SU-DHL-6 (cell line): Measurements from ENCODE around the gene RPL34.

Experiments
- H2AFZ ChIP-seq: fragments of 200-600 bp; sonication (generic); 2 replicates; pipeline ENCODE4 v1.6.1; 2014; ENCODE audit warnings: low read depth, mild to moderate bottlenecking, moderate library complexity, mixed read lengths, antibody characterized with exemption, low read length; ENCODE audit not compliant: severe bottlenecking
- H3F3A ChIP-seq: fragments of 200-600 bp; shearing (Covaris generic); 2 replicates; pipeline ENCODE4 v1.6.0; 2016; ENCODE audit warnings: antibody characterized with exemption, mild to moderate bottlenecking; ENCODE audit not compliant: insufficient read depth
- H3K27ac ChIP-seq: fragments of 200-600 bp; sonication (generic); 2 replicates; pipeline ENCODE4 v1.5.1; 2016; ENCODE audit warnings: low read depth, mild to moderate bottlenecking, low read length, moderate library complexity, mixed read lengths
- H3K27me3 ChIP-seq: fragments of 200-600 bp; sonication (generic), shearing (Covaris generic); 2 replicates; pipeline ENCODE4 v1.6.0; 2014; ENCODE audit warnings: mild to moderate bottlenecking, low read length
- H3K36me3 ChIP-seq: fragments of 200-600 bp; sonication (generic); 2 replicates; pipeline ENCODE4 v1.6.1; 2014; ENCODE audit warnings: mild to moderate bottlenecking, low read length, mixed read lengths
- H3K4me2 ChIP-seq: fragments of 300-600, 200-600 bp; shearing (Covaris generic), sonication (generic); 2 replicates; pipeline ENCODE4 v1.6.0; 2014; ENCODE audit warnings: low read length, low read depth, mild to moderate bottlenecking; ENCODE audit not compliant: poor library complexity, severe bottlenecking
- H3K4me3 ChIP-seq: fragments of 200-600 bp; sonication (generic); 2 replicates; pipeline ENCODE4 v1.5.1; 2014; ENCODE audit warnings: antibody characterized with exemption, low read length, mild to moderate bottlenecking, mixed read lengths; ENCODE audit not compliant: insufficient read depth, poor library complexity, severe bottlenecking
- H3K79me2 ChIP-seq: fragments of 200-600 bp; sonication (generic); 2 replicates; pipeline ENCODE4 v1.6.1; 2014; ENCODE audit warnings: mild to moderate bottlenecking, low read length, moderate library complexity; ENCODE audit not compliant: insufficient read depth
- H3K9ac ChIP-seq: fragments of 200-600 bp; sonication (generic); 2 replicates; pipeline ENCODE4 v1.7.0; 2014; ENCODE audit warnings: mild to moderate bottlenecking, low read length
- H3K9me2 ChIP-seq: fragments of 200-600 bp; sonication (generic); replicated peaks from 2 replicates; pipeline ENCODE4 v1.6.1; 2014; ENCODE audit warnings: low read length; ENCODE audit not compliant: insufficient read depth
- H3K9me3 ChIP-seq: fragments of 200-600 bp; sonication (generic); 2 replicates; pipeline ENCODE4 v1.6.1; 2014; ENCODE audit warnings: low read length, mixed read lengths; ENCODE audit not compliant: insufficient read depth
- H4K20me1 ChIP-seq: fragments of 200-600 bp; sonication (generic); 2 replicates; pipeline ENCODE4 v1.6.1; 2014; ENCODE audit warnings: low read depth, mild to moderate bottlenecking, antibody characterized with exemption, low read length, moderate library complexity, mixed read lengths
- EZH2phosphoT487 ChIP-seq: fragments of 200-600 bp; sonication (generic), shearing (Covaris generic); conservative IDR thresholded peaks from 2 replicates; pipeline ENCODE4 v1.6.1; 2018; ENCODE audit warnings: mild to moderate bottlenecking, antibody characterized with exemption, low read length, moderate library complexity, mixed read lengths
- TF ChIP-seq, protein P1 (sequence below): fragments of 200-600 bp; sonication (generic); IDR thresholded peaks from one replicate; pipeline ENCODE4 v1.5.1; 2017; ENCODE audit warnings: antibody characterized with exemption, mild to moderate bottlenecking, low read length, moderate library complexity; ENCODE audit not compliant: insufficient read depth, poor library complexity, severe bottlenecking

Gene RPL34

DNA sequence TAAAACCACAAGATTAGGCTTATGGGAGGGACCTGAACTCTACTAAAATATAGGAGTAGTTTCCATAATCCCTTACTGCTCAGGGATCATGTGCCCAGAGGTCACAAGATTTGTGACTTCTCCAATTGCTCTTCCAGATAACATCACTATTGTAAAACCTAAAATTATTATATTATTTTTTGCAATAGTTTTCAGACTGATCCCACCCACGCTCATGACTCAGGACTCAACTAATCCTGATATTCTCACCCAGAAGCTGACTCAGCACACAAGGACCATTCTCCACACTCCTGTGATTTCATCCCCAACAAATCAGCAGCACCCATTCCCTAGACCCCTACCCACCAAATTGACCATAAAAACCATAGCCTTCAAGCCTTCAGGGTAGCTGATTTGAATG is 24.0 kb upstream of the RPL34 start:
- no peak overlapping the region for H3K4me2 ChIP-seq
- H3F3A ChIP-seq, result no peaks in the 10 kb centered on the region
- TF ChIP-seq EZH2phosphoT487, result no peak
- TF ChIP-seq, protein P1, sequence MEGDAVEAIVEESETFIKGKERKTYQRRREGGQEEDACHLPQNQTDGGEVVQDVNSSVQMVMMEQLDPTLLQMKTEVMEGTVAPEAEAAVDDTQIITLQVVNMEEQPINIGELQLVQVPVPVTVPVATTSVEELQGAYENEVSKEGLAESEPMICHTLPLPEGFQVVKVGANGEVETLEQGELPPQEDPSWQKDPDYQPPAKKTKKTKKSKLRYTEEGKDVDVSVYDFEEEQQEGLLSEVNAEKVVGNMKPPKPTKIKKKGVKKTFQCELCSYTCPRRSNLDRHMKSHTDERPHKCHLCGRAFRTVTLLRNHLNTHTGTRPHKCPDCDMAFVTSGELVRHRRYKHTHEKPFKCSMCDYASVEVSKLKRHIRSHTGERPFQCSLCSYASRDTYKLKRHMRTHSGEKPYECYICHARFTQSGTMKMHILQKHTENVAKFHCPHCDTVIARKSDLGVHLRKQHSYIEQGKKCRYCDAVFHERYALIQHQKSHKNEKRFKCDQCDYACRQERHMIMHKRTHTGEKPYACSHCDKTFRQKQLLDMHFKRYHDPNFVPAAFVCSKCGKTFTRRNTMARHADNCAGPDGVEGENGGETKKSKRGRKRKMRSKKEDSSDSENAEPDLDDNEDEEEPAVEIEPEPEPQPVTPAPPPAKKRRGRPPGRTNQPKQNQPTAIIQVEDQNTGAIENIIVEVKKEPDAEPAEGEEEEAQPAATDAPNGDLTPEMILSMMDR, result no peak
- no peak overlapping the region for H2AFZ ChIP-seq
- H3K9ac ChIP-seq, result no peak overlapping the region
- H3K9me3 ChIP-seq, result no peaks in the 10 kb centered on the region
- no peak overlapping the region for H3K27ac ChIP-seq
- H3K9me2 ChIP-seq, result no peaks in the 10 kb centered on the region
- no peaks in the 10 kb centered on the region for H3K79me2 ChIP-seq
- H4K20me1 ChIP-seq, result no peaks in the 10 kb centered on the region
- H3K4me3 ChIP-seq, result no peak overlapping the region
- H3K27me3 ChIP-seq, result no peaks in the 10 kb centered on the region
- H3K36me3 ChIP-seq, result no peaks in the 10 kb centered on the region

DNA sequence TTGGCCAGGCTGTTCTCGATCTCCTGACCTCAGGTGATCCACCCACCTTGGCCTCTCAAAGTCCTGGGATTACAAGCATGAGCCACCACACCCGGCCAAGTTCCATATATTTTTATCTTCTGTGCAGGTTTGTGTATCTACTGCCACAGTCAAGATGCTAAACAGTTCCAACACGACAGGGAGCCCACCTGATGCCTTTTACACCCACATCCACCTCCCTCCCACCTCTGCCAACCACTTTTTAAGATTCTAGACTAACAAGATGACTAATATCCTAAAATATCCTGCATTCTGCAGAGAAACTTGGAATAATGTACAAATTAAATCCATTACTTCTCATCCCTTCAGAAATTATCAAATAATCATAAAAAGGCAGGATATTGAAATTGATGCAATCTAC is 19.3 kb upstream of the RPL34 start:
- H2AFZ ChIP-seq, result no peak overlapping the region
- H4K20me1 ChIP-seq, result no peaks in the 10 kb centered on the region
- H3F3A ChIP-seq, result no peaks in the 10 kb centered on the region
- H3K9me2 ChIP-seq, result no peaks in the 10 kb centered on the region
- H3K27me3 ChIP-seq, result no peaks in the 10 kb centered on the region
- no peak overlapping the region for H3K4me2 ChIP-seq
- H3K9ac ChIP-seq, result no peak overlapping the region
- no peak overlapping the region for H3K4me3 ChIP-seq
- no peak overlapping the region for H3K27ac ChIP-seq
- TF ChIP-seq, protein P1, result no peak
- TF ChIP-seq EZH2phosphoT487, result no peak
- no peaks in the 10 kb centered on the region for H3K9me3 ChIP-seq
- no peaks in the 10 kb centered on the region for H3K79me2 ChIP-seq
- no peaks in the 10 kb centered on the region for H3K36me3 ChIP-seq

DNA sequence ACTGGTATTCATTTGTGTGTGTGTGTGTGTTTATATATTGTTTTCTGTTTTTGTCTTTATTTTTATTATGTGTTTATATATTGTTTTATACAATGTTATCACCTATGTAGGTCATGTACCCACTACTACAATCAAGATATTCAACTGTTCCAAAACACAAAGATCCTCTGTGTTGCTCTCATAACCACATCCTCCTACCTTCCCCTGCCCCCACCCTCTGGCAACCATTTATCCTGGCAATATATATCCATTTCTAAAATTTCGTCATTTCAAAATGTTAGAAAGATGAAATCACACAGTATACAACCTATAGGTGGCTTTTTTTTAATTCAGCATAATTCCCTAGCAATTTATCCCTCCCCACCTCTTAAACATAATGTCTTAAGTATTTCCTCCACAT is 18.8 kb upstream of the RPL34 start:
- Histone ChIP-seq H3K79me2 (no peaks in the 10 kb centered on the region), H3F3A (no peaks in the 10 kb centered on the region), H3K4me3 (no peak overlapping the region), H3K9ac (no peak overlapping the region), H3K9me3 (no peaks in the 10 kb centered on the region), H2AFZ (no peak overlapping the region), H3K27me3 (no peaks in the 10 kb centered on the region), H4K20me1 (no peaks in the 10 kb centered on the region), H3K9me2 (no peaks in the 10 kb centered on the region), H3K27ac (no peak overlapping the region), H3K36me3 (no peaks in the 10 kb centered on the region), H3K4me2 (no peak overlapping the region)
- TF ChIP-seq, protein P1, result no peak
- no peak for TF ChIP-seq EZH2phosphoT487
